Transverse colon (tissue), 4 donors: ENCODE data around the gene PLTP. TPM values are rescaled to one million over a fixed set of nuclear protein-coding genes. Genes with fewer than 3 reads are reported as not detected.

Experiments used
- DNase-seq: peaks from one replicate; pipeline ENCODE4 v3.0.0-alpha.2; 2019
- H3K27ac ChIP-seq, 4 donors: fragments of 200-600 bp; sonication (generic); 2 replicates each; pipeline ENCODE4 v1.5.1; 2016 to 2018; ENCODE audit warnings: inconsistent platforms in 4 of 4
- H3K27me3 ChIP-seq: fragments of 200-600 bp; sonication (generic); 2 replicates; pipeline ENCODE4 v1.5.1; 2017; ENCODE audit warnings: inconsistent platforms
- H3K36me3 ChIP-seq, 4 donors: fragments of 200-600 bp; sonication (generic); 2 replicates each; pipeline ENCODE4 v1.5.1; 2017 to 2019; ENCODE audit warnings: inconsistent platforms in 4 of 4
- H3K4me1 ChIP-seq, 4 donors: fragments of 200-600 bp; sonication (generic); 2 replicates each; pipeline ENCODE4 v1.5.1; 2017 to 2020; ENCODE audit warnings: inconsistent platforms in 4 of 4
- H3K4me3 ChIP-seq, 4 donors: fragments of 200-600 bp; sonication (generic); 1 replicate in 1 of 4; 2 replicates in 3 of 4; pipeline versions ENCODE4 v1.5.1 to v1.6.1; 2017 to 2019; ENCODE audit warnings: inconsistent platforms in 4 of 4
- H3K9me3 ChIP-seq, 2 donors: fragments of 200-600 bp; sonication (generic); 2 replicates each; pipeline ENCODE4 v1.5.1; 2017 to 2019; ENCODE audit warnings: inconsistent platforms in 2 of 2
- EP300 ChIP-seq: sonication (generic); formaldehyde crosslinking; IDR thresholded peaks from one replicate; pipeline ENCODE4 v1.6.1; 2017; ENCODE audit warnings: antibody characterized with exemption, low read depth
- POLR2A ChIP-seq: fragments of 450-650 bp; IDR thresholded peaks from one replicate; pipeline ENCODE4 v1.6.1; 2016; ENCODE audit warnings: antibody characterized with exemption, mild to moderate bottlenecking, moderate library complexity
- POLR2AphosphoS5 ChIP-seq, 3 donors: sonication (generic); formaldehyde crosslinking; IDR thresholded peaks; one replicate each; pipeline ENCODE4 v1.6.1; 2016; ENCODE audit warnings: antibody characterized with exemption in 3 of 3
- WGBS, 2 donors: methylation state at CpG; one replicate each; pipeline ENCODE4 v1.1.5; 2018; ENCODE audit warnings: low coverage in 1 of 2; 5-methylcytosine and 5-hydroxymethylcytosine counted together
- in situ Hi-C, 4 donors: fragments of 200-750 bp; cut with MboI; loops; one replicate each; pipeline versions ENCODE4 v1.15.0 to v1.15.1; 2017; ENCODE audit warnings: low sequenced_read_pairs in 3 of 4, low pct_ligation_motif_present in 1 of 4, low pct_unique_long_range_greater_than_20kb in 1 of 4
- intact Hi-C: fragments of 100-400 bp; cut with DNase I; formaldehyde crosslinking; loops from one replicate; pipeline ENCODE4 v1.15.1; 2023; ENCODE audit warnings: low total_unique reads
- total RNA-seq, 4 donors: library from RNA; depleted of rRNA; stranded (reverse); fragments of >200 nt; gene quantifications; one replicate each; pipeline ENCODE4 v1.1.0, GENCODE V29; 2016
- TF ChIP-seq, protein P1 (sequence below), 5 experiments: fragments of 200-600 bp in 3 of 5; fragments of 450-650 bp in 2 of 5; sonication (generic) in 3 of 5; IDR thresholded peaks; 1 replicate in 2 of 5; 2 replicates in 3 of 5; pipeline ENCODE4 v1.5.1; 2016 to 2017; ENCODE audit warnings: antibody characterized with exemption in 5 of 5, inconsistent platforms in 3 of 5, mild to moderate bottlenecking in 2 of 5, moderate library complexity in 1 of 5

Gene PLTP
- total RNA-seq, 4 donors from 2014 or later, result 17.7 to 79.9 (median 59.9) TPM

DNA sequence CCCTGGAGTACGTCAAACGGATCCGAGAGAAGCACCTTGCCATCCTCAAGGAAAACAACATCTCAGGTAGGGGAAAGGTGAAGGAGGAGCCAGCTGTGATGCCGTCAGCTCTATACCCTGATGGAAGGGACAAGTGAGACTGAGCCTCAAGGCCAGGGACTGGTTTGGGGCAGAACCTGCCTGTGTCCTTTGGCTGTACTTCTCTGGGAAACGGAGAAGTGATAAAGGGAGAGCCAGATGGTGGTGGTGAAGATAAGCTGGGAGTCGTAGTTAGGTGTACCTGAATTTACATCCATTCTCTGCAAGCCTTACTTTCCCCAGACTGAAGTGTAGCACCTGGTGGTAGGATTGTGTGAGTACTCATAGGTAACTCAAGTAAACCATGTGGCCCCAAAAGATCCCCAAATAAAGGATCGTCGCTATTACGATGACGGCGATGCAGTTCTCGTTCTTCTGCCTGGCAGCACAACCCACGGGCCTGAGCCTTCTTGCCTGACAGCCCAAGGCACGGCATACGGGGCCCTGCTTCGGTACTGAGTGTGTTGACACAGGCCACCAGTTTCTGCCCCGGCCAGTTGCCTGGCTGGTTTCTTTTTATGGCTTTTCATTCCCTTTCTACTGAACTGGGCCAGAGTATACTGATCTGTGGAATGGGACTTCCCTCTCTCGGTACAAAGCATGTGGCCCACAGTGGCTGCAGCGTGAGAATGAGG lies 33.2 kb upstream of the PLTP start:
- intact Hi-C loops, result no loop called here
- in situ Hi-C loops, result loop anchor here in 1 of 4 donors (10.0 kb wide), 1 partner anchor 120 kb away; the partner anchor contains the start of gene TNNC2
- TF ChIP-seq POLR2AphosphoS5 (IDR thresholded peaks at IDR 0.05), result no peak
- TF ChIP-seq POLR2A, result no peak
- no peak for TF ChIP-seq EP300
- TF ChIP-seq, protein P1, sequence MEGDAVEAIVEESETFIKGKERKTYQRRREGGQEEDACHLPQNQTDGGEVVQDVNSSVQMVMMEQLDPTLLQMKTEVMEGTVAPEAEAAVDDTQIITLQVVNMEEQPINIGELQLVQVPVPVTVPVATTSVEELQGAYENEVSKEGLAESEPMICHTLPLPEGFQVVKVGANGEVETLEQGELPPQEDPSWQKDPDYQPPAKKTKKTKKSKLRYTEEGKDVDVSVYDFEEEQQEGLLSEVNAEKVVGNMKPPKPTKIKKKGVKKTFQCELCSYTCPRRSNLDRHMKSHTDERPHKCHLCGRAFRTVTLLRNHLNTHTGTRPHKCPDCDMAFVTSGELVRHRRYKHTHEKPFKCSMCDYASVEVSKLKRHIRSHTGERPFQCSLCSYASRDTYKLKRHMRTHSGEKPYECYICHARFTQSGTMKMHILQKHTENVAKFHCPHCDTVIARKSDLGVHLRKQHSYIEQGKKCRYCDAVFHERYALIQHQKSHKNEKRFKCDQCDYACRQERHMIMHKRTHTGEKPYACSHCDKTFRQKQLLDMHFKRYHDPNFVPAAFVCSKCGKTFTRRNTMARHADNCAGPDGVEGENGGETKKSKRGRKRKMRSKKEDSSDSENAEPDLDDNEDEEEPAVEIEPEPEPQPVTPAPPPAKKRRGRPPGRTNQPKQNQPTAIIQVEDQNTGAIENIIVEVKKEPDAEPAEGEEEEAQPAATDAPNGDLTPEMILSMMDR (IDR thresholded peaks at IDR 0.05), result no peak
- Histone ChIP-seq H3K4me1 (peaks cover 0 to 14% (median 0%) of the 10 kb centered on the region in 4 donors), H3K4me3 (no peak overlapping the region), H3K27me3 (no peaks in the 10 kb centered on the region), H3K36me3 (peaks cover 0 to 75% (median 31%) of the 10 kb centered on the region in 4 donors), H3K27ac (peak overlapping the region in 1 of 4 donors; percentile 51), H3K9me3 (no peaks in the 10 kb centered on the region)
- DNase-seq, result no peak
- WGBS, 2 donors, result 87 to 90% methylated on average over 4 to 19 of the region's 19 CpGs

DNA sequence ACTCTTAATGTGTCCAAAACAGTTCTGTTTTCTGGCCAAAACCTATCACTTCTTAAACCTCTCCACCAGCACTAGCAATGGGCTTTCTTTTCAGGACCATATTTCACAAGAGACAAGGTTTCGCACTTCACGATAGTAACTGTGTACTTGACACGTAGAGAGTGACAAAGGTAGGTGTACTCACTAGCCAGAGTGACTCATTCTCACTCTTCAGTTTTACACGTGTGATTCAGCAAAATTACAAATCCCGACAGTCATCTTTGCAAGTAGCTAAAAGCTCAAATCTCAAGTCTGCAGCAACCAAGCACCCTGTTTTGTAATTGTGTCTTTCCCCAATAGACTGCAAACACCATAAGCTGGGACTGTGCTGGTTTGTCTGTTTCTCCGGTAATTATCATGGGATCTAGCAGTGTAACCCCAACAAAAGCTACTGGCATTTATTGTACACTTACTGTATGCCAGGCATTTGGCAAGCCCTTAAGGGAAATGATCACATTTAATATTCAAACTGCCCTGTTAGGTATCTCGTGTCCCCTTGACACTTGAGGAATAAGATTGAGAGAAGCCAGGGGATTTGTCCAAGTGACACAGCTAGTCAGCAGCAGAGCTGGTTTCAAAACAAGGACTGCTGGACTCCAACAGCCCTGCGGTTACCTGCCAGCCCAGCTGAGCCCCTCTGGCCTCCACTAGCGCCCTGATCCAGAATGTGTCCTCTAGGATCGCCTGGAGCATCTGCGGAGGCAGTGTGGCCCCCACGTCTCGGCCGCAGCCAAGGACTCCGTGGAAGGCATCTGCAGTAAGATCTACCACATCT lies 32.4 kb upstream of the PLTP start:
- Histone ChIP-seq H3K4me1 (peaks cover 0 to 14% (median 0%) of the 10 kb centered on the region in 4 donors), H3K36me3 (peaks cover 0 to 78% (median 34%) of the 10 kb centered on the region in 4 donors), H3K4me3 (no peak overlapping the region), H3K27me3 (no peaks in the 10 kb centered on the region), H3K9me3 (no peaks in the 10 kb centered on the region), H3K27ac (no peak overlapping the region)
- intact Hi-C loops, result no loop called here
- in situ Hi-C loops, result loop anchor here in 1 of 4 donors (10.0 kb wide), 1 partner anchor 120 kb away; the partner anchor contains the start of gene TNNC2
- WGBS, 2 donors, result 82 to 100% methylated on average over 2 to 15 of the region's 15 CpGs
- no peak for DNase-seq
- no peak for TF ChIP-seq EP300
- TF ChIP-seq POLR2AphosphoS5 (IDR thresholded peaks at IDR 0.05), result no peak
- no peak for TF ChIP-seq POLR2A
- TF ChIP-seq, protein P1 (IDR thresholded peaks at IDR 0.05), result no peak

DNA sequence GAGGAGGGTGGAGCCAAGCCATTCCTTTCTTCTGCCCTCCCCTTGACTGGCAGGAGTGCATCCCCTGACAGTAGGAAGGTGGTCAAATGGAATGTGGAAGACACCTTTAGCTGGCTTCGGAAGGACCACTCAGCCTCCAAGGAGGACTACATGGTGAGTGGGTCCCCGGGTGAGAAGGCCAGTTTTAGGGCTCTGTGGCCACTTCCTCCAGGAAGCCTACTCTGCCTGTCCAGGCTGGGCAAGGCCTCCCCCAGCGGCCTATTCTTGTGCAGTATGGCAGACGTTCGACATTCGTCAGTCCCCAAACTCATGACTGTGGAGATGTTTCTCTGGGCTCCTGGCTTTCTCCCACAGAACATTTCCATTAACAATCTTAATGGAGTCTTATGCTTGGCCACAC lies 31.7 kb upstream of the PLTP start:
- no peaks in the 10 kb centered on the region for H3K9me3 ChIP-seq
- H3K4me3 ChIP-seq, result no peak overlapping the region
- peaks cover 0 to 14% (median 0%) of the 10 kb centered on the region in 4 donors for H3K4me1 ChIP-seq
- WGBS, 2 donors, result 89% methylated on average over 6 of the region's 6 CpGs; no CpG with 5 or more reads in 1 of the 2 donors
- no peak overlapping the region for H3K27ac ChIP-seq
- intact Hi-C loops (no loop called here), in situ Hi-C loops (loop anchor here in 1 of 4 donors (10.0 kb wide), 1 partner anchor 119 kb away; the partner anchor contains the start of gene TNNC2)
- peaks cover 0 to 80% (median 36%) of the 10 kb centered on the region in 4 donors for H3K36me3 ChIP-seq
- no peaks in the 10 kb centered on the region for H3K27me3 ChIP-seq
- TF ChIP-seq EP300 (no peak), POLR2AphosphoS5 (IDR thresholded peaks at IDR 0.05) (no peak), POLR2A (no peak)
- TF ChIP-seq, protein P1 (IDR thresholded peaks at IDR 0.05), result no peak
- no peak for DNase-seq

DNA sequence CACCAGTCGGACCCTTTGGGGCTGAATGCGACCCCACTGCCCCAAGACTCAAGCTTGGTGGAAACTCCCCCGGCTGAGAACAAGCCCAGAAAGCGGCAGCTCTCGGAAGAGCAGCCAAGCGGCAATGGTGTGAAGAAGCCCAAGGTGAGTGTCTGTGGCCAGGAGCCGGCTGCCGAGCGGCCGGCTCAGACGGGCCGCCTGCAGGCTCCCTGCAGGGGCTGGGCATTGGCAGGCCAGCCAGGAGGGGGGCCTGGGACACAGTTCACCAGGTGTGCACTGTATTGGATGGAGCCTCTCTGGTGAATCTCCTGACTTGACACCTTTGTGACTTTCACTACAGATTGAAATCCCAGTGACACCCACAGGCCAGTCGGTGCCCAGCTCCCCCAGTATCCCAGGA lies 28.5 kb upstream of the PLTP start:
- H3K27ac ChIP-seq, result no peak overlapping the region
- H3K9me3 ChIP-seq, result no peaks in the 10 kb centered on the region
- DNase-seq, result no peak
- H3K27me3 ChIP-seq, result no peaks in the 10 kb centered on the region
- peaks cover 0 to 74% (median 34%) of the 10 kb centered on the region in 4 donors for H3K36me3 ChIP-seq
- 91% methylated on average over 11 of the region's 13 CpGs; no CpG with 5 or more reads in 1 of the 2 donors for WGBS, 2 donors
- TF ChIP-seq POLR2A (no peak), EP300 (no peak), POLR2AphosphoS5 (IDR thresholded peaks at IDR 0.05) (no peak)
- TF ChIP-seq, protein P1 (IDR thresholded peaks at IDR 0.05), result no peak
- in situ Hi-C loops, result loop anchor here in 1 of 4 donors (10.0 kb wide), 1 partner anchor 116 kb away; the partner anchor contains the start of gene TNNC2
- H3K4me1 ChIP-seq, result peaks cover 0 to 11% (median 3%) of the 10 kb centered on the region in 4 donors
- intact Hi-C loops, result no loop called here
- no peak overlapping the region for H3K4me3 ChIP-seq
